Measurements from ENCODE around the gene MAMDC2. TPM values are rescaled to one million over a fixed set of nuclear protein-coding genes. Genes with fewer than 3 reads are reported as not detected.

MAMDC2 gene
- total and polyA plus RNA-seq, 2 of the 8 experiments (the other 6 are each of a cell fraction or from before 2014, with no cell fraction given) = 6.1 to 15.4 TPM

GRCh38 chr9:70105147-70105546, 61.5 kb downstream of the MAMDC2 start:
- no peak overlapping the region for H3K23ac ChIP-seq (ENCODE audit: insufficient read length)
- no peak overlapping the region for H2BK15ac ChIP-seq (ENCODE audit: low read length)
- no peak overlapping the region for H4K8ac ChIP-seq (ENCODE audit: extremely low read depth, insufficient read depth, low read length)
- no peaks in the 10 kb centered on the region; the same call in 1 of the 2 replicates for H3K79me1 ChIP-seq (ENCODE audit: low read depth, low read length)
- no peak overlapping the region for H4K91ac ChIP-seq (replicated peaks; ENCODE audit: insufficient read length, low read length)
- no peak overlapping the region for H3K56ac ChIP-seq (replicated peaks; ENCODE audit: insufficient read length, low read depth, low read length)
- no peak for FAIRE-seq
- no peak for DNase-seq (ENCODE audit: low read depth in 1 of 2, low spot score in 2 of 2)
- H2AK5ac ChIP-seq (ENCODE audit: low read depth, low read length) = no peak overlapping the region
- no peak overlapping the region for H3K9ac ChIP-seq (replicated peaks in 1 of 4; ENCODE audit: extremely low read depth in 1 of 4, low read depth in 3 of 4, low read length in 3 of 4)
- no peak overlapping the region for H3K18ac ChIP-seq (ENCODE audit: extremely low read depth, low read length)
- H4K20me1 ChIP-seq (replicated peaks in 1 of 2; ENCODE audit: control insufficient read depth in 1 of 2, insufficient read depth in 2 of 2, low read length in 2 of 2) = no peaks in the 10 kb centered on the region
- no peak overlapping the region for H3K14ac ChIP-seq (ENCODE audit: insufficient read length)
- no peak overlapping the region for H2AFZ ChIP-seq (ENCODE audit: low read length)
- no peaks in the 10 kb centered on the region for H3K27me3 ChIP-seq (replicated peaks in 1 of 4; ENCODE audit: control insufficient read depth in 3 of 4, extremely low read depth in 1 of 4, insufficient read depth in 3 of 4, low read length in 3 of 4)
- ChIA-PET CTCF (ENCODE audit: partially characterized antibody) (no interaction called here), POLR2A (ENCODE audit: partially characterized antibody) (no interaction called here)
- H3K36me3 ChIP-seq (ENCODE audit: control insufficient read depth in 2 of 4, insufficient read depth in 4 of 4, low read length in 3 of 4) = no peaks in the 10 kb centered on the region; a peak in 1 of 8 replicates
- no peaks in the 10 kb centered on the region for H3K23me2 ChIP-seq (ENCODE audit: low read depth, low read length)
- H3K4me2 ChIP-seq (ENCODE audit: insufficient read depth in 1 of 2, low read depth in 2 of 2, low read length in 2 of 2) = no peak overlapping the region
- 90 to 100% methylated on average over 2 to 5 of the region's 5 CpGs for WGBS, 2 experiments (ENCODE audit: extremely low coverage in 1 of 2, insufficient coverage in 1 of 2, insufficient read length in 1 of 2, insufficient replicate concordance in 2 of 2, low coverage in 1 of 2, low lambda C conversion rate in 2 of 2, missing lambda C conversion rate in 1 of 2)
- no peak overlapping the region for H3K4ac ChIP-seq (replicated peaks; ENCODE audit: insufficient read length, low read depth, low read length)
- no peaks in the 10 kb centered on the region for H3K79me2 ChIP-seq (ENCODE audit: control insufficient read depth in 1 of 2, insufficient read depth in 2 of 2, low read length in 2 of 2)
- H3K4me3 ChIP-seq (ENCODE audit: extremely low read depth in 1 of 4, insufficient read depth in 2 of 4, low read depth in 3 of 4, low read length in 4 of 4) = no peak overlapping the region
- no peak overlapping the region for H2BK12ac ChIP-seq (ENCODE audit: low read depth, low read length)
- peaks cover 0 to 4% (median 0%) of the 10 kb centered on the region in 4 experiments; a peak in 3 of 7 replicates for H3K4me1 ChIP-seq (replicated peaks in 1 of 4; ENCODE audit: control insufficient read depth in 3 of 4, insufficient read depth in 4 of 4, low read length in 3 of 4)
- H3K9me3 ChIP-seq (ENCODE audit: insufficient read depth in 2 of 2, low read depth in 1 of 2, low read length in 1 of 2) = no peaks in the 10 kb centered on the region
- H3K27ac ChIP-seq (ENCODE audit: low read depth, low read length) = no peak overlapping the region
- H2BK5ac ChIP-seq (ENCODE audit: low read depth, low read length) = no peak overlapping the region
- no peak overlapping the region for H2BK120ac ChIP-seq (replicated peaks; ENCODE audit: low read depth, low read length)
- H2BK20ac ChIP-seq (ENCODE audit: low read length) = no peak overlapping the region
- H4K5ac ChIP-seq (ENCODE audit: insufficient read length, low read depth, low read length) = no peak overlapping the region
- TF ChIP-seq POU5F1 (IDR thresholded peaks at IDR 0.05; ENCODE audit: low read depth, low read length) = no peak
- no peak for TF ChIP-seq CHD2 (IDR thresholded peaks at IDR 0.05; ENCODE audit: low read length)
- TF ChIP-seq TAF7 (optimal IDR thresholded peaks at IDR 0.05; ENCODE audit: borderline replicate concordance, low read depth, low read length) = no peak

Data from H1 (cell line).